K562 (cell line): Measurements from ENCODE around the gene METTL15.

Source experiments
- BDP1 ChIP-seq: IDR thresholded peaks from 3 replicates; pipeline ENCODE4 v1.6.1; 2011; ENCODE audit not compliant: insufficient read length, insufficient read depth
- BRCA1 ChIP-seq, 2 experiments: fragments of 450-650 bp in 1 of 2; sonication (generic) in 1 of 2; formaldehyde crosslinking in 1 of 2; IDR thresholded peaks; 2 replicates each; pipeline versions ENCODE4 v1.5.0 to v1.6.1; 2017 to 2020; ENCODE audit warnings: mild to moderate bottlenecking in 1 of 2, missing genetic modification reagents in 1 of 2
- CCNT2 ChIP-seq: IDR thresholded peaks from 2 replicates; pipeline ENCODE4 v1.6.1; 2011; ENCODE audit warnings: borderline replicate concordance, low read depth, mild to moderate bottlenecking, moderate library complexity, mixed read lengths, low read length; ENCODE audit not compliant: insufficient read length; ENCODE audit errors: extremely low read depth
- CHD1 ChIP-seq: fragments of 200-600 bp; sonication (generic); IDR thresholded peaks from one replicate; pipeline ENCODE4 v1.6.1; 2012; ENCODE audit warnings: mild to moderate bottlenecking, moderate library complexity, low read length, inconsistent platforms
- FOXP1 ChIP-seq: sonication (generic); formaldehyde crosslinking; IDR thresholded peaks from 2 replicates; pipeline ENCODE4 v1.8.0; 2022; ENCODE audit warnings: mild to moderate bottlenecking, missing genetic modification reagents
- MED1 ChIP-seq: sonication (generic); formaldehyde crosslinking; IDR thresholded peaks from 2 replicates; pipeline ENCODE4 v1.8.1; 2023; ENCODE audit warnings: missing genetic modification reagents, borderline replicate concordance
- POLR2A ChIP-seq: fragments of 450-650 bp; conservative IDR thresholded peaks from 2 replicates; pipeline ENCODE4 v1.6.1; 2016
- RFX7 ChIP-seq: fragments of 250-450 bp; sonication (Bioruptor Pico); IDR thresholded peaks from 2 replicates; pipeline ENCODE4 v1.5.1; 2021; ENCODE audit warnings: mild to moderate bottlenecking
- TCFL5 ChIP-seq: fragments of 250-450 bp; sonication (Bioruptor Pico); conservative IDR thresholded peaks from 2 replicates; pipeline ENCODE4 v1.6.1; 2021; ENCODE audit warnings: mild to moderate bottlenecking, moderate library complexity, matching md5 sums
- ZNF121 ChIP-seq: sonication (generic); formaldehyde crosslinking; conservative IDR thresholded peaks from 2 replicates; pipeline ENCODE4 v1.8.0; 2022; ENCODE audit warnings: missing genetic modification reagents
- TF ChIP-seq, protein P1 (sequence below), 3 experiments: IDR thresholded peaks in 2 of 3; conservative IDR thresholded peaks in 1 of 3; 2 replicates each; pipeline ENCODE4 v1.5.1; 2011 to 2012; ENCODE audit warnings: low read length in 3 of 3, mild to moderate bottlenecking in 3 of 3, control low read depth in 2 of 3, improper control_type of control experiment in 1 of 3, inconsistent platforms in 1 of 3, low read depth in 1 of 3, mixed read lengths in 1 of 3, moderate library complexity in 1 of 3; ENCODE audit not compliant: insufficient read depth in 2 of 3
- TF ChIP-seq, protein P2 (sequence below), 2 experiments: fragments of 450-650 bp in 1 of 2; IDR thresholded peaks; 2 replicates each; pipeline ENCODE4 v1.6.1; 2011 to 2017; ENCODE audit warnings: low read depth in 2 of 2, antibody characterized with exemption in 1 of 2, borderline replicate concordance in 1 of 2, low read length in 1 of 2, mild to moderate bottlenecking in 1 of 2, mixed read lengths in 1 of 2; ENCODE audit not compliant: control insufficient read depth in 1 of 2

- TF ChIP-seq, protein P1, sequence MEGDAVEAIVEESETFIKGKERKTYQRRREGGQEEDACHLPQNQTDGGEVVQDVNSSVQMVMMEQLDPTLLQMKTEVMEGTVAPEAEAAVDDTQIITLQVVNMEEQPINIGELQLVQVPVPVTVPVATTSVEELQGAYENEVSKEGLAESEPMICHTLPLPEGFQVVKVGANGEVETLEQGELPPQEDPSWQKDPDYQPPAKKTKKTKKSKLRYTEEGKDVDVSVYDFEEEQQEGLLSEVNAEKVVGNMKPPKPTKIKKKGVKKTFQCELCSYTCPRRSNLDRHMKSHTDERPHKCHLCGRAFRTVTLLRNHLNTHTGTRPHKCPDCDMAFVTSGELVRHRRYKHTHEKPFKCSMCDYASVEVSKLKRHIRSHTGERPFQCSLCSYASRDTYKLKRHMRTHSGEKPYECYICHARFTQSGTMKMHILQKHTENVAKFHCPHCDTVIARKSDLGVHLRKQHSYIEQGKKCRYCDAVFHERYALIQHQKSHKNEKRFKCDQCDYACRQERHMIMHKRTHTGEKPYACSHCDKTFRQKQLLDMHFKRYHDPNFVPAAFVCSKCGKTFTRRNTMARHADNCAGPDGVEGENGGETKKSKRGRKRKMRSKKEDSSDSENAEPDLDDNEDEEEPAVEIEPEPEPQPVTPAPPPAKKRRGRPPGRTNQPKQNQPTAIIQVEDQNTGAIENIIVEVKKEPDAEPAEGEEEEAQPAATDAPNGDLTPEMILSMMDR (IDR thresholded peaks at IDR 0.05 in 2 of 3, conservative IDR thresholded peaks at IDR 0.05 in 1 of 3; ENCODE audit: insufficient read depth in 2 of 3, low read depth in 1 of 3, low read length in 3 of 3): no peak
- TF ChIP-seq POLR2A (no peak), BRCA1 (IDR thresholded peaks at IDR 0.05) (no peak), BRCA1 (CRISPR knock-in tag; IDR thresholded peaks at IDR 0.05) (no peak), RFX7 (no peak), CHD1 (no peak), FOXP1 (CRISPR knock-in tag) (no peak), CCNT2 (no peak), ZNF121 (CRISPR knock-in tag) (no peak), MED1 (CRISPR knock-in tag) (no peak), BDP1 (no peak), TCFL5 (no peak)
- TF ChIP-seq, protein P2, sequence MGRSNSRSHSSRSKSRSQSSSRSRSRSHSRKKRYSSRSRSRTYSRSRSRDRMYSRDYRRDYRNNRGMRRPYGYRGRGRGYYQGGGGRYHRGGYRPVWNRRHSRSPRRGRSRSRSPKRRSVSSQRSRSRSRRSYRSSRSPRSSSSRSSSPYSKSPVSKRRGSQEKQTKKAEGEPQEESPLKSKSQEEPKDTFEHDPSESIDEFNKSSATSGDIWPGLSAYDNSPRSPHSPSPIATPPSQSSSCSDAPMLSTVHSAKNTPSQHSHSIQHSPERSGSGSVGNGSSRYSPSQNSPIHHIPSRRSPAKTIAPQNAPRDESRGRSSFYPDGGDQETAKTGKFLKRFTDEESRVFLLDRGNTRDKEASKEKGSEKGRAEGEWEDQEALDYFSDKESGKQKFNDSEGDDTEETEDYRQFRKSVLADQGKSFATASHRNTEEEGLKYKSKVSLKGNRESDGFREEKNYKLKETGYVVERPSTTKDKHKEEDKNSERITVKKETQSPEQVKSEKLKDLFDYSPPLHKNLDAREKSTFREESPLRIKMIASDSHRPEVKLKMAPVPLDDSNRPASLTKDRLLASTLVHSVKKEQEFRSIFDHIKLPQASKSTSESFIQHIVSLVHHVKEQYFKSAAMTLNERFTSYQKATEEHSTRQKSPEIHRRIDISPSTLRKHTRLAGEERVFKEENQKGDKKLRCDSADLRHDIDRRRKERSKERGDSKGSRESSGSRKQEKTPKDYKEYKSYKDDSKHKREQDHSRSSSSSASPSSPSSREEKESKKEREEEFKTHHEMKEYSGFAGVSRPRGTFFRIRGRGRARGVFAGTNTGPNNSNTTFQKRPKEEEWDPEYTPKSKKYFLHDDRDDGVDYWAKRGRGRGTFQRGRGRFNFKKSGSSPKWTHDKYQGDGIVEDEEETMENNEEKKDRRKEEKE (IDR thresholded peaks at IDR 0.05; ENCODE audit: borderline replicate concordance in 1 of 2, control insufficient read depth in 1 of 2, low read depth in 2 of 2, low read length in 1 of 2): no peak
These were observed 119.3 kb downstream of the METTL15 start for GRCh38 chr11:28227460-28227859.
